Fibroblast of peridontal ligament (primary cell): ENCODE results near the gene TSPYL2.
A peak's percentile ranks its signal among the peaks of the same experiment; 100 is the strongest.

Source experiments
- DNase-seq: peaks from one replicate; pipeline ENCODE4 v3.0.0-alpha.2; 2010; ENCODE audit errors: extremely low read depth

TSPYL2 gene

DNA sequence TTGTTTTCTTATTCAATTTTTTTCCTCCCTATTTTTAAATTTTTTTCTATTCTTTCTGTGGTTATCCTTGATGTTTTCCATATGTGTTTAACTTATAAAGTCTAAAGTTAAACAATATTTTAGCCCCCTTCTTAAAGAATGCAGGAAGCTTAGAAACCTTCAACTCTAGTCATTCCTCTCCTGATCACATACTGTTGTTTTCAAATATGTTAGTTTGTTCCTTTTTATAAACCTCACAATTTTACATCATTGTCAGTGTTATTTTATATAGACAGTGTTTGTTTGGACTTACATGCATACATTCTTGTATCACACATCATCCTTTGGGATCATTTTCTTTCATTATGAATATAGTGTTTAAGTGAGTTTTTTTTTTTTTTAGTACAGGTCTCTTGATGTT is 43.3 kb downstream of the TSPYL2 start:
- peak; percentile 52 for DNase-seq

DNA sequence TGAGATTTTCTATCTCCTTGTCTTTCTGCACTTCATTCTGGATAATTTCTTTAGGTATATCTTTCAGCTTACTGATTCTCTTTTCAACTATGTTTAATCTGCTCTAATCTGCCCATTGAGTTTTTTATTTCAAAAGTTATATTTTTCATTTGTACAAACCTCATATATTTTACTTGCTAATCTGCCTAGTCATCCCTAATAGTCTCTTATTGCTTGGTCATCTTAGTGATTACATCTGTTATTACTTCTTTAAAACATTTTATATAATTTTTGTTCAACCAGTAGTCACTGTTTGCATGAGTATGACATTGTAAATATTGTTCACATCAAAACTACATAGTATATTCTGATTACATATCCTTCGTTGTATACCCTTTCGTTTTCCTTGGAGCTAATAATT is 44.2 kb downstream of the TSPYL2 start:
- no peak for DNase-seq

DNA sequence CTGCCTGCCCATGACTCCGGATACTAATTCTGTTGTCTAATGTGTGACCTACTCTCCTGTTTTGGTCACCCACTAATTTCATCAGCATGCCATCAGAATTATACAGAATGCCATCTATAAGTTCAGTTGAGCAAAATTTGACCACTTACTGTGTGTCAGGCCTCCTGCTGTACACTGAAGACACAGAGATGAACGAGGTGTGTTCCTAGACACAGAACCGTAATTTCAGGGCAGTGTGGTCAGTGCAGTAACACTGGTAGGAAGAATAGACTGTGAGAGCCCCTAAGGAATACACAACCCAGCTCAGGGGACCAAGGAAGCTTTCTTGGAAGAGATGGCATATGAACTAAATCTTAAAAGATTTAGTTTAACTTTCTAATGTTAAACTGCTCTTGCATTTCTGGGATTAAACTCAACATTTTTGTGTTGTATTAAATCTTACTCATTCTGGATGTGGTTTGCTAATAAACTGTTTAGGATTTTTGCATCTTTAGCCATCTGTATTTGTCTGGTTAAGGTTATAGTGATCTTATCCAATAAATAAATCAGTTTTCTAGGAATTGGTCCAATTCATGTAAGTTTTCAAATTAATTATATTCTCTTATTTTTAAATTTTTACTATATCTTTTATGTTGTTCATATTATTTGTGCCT is 46.1 kb downstream of the TSPYL2 start:
- peak; percentile 50 for DNase-seq

DNA sequence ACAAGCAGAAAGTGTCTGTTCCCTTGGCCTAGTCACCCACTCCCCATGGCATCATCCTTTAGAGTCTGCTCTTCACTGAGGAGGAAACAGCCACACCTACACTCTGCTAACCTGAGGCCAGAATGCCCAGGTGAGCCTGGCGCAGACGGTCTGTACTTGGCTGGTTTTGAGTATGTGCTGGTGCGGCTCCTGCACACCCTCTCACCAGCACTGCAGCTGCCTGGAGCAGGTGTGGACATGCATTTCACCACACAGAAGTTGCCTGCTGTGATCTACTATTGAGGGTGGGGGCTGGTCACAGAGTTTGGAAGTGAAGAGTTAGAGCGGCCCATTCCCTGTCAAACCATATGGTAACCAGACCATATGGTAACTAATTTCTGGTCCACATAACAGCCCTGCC is 51.2 kb downstream of the TSPYL2 start:
- no peak for DNase-seq

DNA sequence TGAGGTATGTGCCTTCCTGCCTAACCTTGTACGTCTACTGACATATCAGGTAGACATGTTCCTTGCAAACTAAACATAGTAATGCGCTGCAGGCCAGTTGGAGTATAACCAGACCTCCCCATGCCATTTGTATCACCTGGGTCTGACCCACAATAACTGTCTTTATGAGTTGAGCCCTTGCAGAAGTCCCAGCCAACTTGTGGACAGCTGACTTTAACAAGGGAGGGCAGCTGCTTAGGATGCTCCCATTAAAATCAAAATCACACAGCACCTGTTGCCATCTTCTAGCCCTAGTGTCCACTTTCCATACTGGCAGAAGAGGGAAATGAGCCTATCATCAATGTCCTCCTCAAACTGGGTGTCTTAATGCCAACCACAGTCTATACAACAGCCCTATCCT is 53.4 kb downstream of the TSPYL2 start:
- no peak for DNase-seq
